GM13976 (cell line): ENCODE measurements around the gene KREMEN1.

ENCODE experiments used
- DNase-seq: peaks from one replicate; pipeline ENCODE4 v3.0.0; 2012; ENCODE audit warnings: low spot score
- in situ Hi-C: fragments of 300-500 bp; cut with MboI; formaldehyde crosslinking; loops from one replicate; pipeline ENCODE4 v1.12.0; 2022; ENCODE audit warnings: low sequenced_read_pairs, mixed read lengths, inconsistent platforms; ENCODE audit not compliant: unreplicated experiment
- TF ChIP-seq, protein P1 (sequence below): IDR thresholded peaks from 2 replicates; pipeline ENCODE4 v1.5.1; 2012; ENCODE audit warnings: borderline replicate concordance, mild to moderate bottlenecking; ENCODE audit not compliant: insufficient read depth; ENCODE audit errors: extremely low read depth, missing control alignments, control extremely low read depth

The KREMEN1 gene

GRCh38 chr22:29069463-29069862 lies 3.4 kb upstream of the KREMEN1 start:
- DNase-seq, result no peak
- TF ChIP-seq, protein P1, sequence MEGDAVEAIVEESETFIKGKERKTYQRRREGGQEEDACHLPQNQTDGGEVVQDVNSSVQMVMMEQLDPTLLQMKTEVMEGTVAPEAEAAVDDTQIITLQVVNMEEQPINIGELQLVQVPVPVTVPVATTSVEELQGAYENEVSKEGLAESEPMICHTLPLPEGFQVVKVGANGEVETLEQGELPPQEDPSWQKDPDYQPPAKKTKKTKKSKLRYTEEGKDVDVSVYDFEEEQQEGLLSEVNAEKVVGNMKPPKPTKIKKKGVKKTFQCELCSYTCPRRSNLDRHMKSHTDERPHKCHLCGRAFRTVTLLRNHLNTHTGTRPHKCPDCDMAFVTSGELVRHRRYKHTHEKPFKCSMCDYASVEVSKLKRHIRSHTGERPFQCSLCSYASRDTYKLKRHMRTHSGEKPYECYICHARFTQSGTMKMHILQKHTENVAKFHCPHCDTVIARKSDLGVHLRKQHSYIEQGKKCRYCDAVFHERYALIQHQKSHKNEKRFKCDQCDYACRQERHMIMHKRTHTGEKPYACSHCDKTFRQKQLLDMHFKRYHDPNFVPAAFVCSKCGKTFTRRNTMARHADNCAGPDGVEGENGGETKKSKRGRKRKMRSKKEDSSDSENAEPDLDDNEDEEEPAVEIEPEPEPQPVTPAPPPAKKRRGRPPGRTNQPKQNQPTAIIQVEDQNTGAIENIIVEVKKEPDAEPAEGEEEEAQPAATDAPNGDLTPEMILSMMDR, result no peak
- in situ Hi-C loops, result no loop called here

DNA sequence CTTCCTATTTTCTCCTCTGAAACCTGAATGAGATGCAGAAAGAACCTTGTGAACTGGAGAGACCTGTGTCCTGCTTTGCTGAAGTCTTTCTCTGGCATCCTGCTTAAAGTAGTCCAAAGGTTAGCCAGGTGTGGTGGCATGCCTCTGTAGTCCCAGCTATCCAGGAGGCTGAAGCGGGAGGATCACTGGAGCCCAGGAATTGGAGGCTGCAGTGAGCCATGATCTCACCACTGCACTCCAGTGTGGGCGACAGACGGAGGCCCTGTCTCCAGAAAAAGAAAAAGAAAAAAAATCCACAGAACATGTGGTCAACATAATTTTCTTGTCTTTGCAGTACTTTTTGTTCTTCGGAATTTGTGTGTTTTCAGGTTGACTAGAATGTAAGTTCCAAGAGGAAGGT lies 2.3 kb upstream of the KREMEN1 start:
- DNase-seq, result no peak
- TF ChIP-seq, protein P1, result no peak
- in situ Hi-C loops, result no loop called here

DNA sequence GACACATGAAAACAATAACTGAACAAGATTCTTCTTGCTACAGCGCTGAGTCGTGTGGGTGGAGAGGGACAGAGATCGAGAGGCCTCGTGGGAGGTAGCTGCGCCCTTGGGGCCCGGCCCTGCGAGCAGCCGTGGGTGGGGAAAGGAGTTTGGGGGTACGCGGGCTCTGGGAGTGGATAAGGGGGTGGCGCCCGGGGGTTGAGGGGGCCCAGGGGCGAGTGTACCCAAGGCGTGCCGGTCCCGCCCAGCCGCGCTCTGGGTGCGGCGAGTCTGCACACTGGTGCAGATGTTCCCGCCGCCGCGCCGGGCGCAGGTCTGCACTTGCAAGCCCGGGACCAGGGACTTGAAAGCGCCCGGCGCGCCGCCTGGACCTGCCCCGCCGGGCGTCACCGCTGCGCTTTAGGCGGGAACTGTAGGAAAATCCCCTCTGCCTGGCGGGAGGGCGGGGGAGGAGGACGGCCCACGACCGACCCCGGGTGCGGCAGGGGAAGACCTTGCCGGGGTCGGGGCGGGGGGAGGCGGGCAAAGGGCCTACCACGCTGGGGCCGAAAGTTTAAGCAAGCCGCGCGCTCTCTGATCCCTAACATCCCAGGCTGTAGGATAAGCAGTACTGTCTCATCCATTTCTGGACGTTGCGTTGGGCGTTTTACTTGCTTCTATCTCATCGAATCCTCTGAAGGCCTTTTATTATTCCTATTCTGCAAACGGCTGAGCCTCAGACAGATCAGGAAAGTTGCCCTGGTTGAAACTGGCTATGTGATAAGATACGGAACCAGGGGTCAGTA lies 1.4 kb upstream of the KREMEN1 start:
- peak; percentile 76 for DNase-seq
- in situ Hi-C loops, result no loop called here
- TF ChIP-seq, protein P1, result no peak

DNA sequence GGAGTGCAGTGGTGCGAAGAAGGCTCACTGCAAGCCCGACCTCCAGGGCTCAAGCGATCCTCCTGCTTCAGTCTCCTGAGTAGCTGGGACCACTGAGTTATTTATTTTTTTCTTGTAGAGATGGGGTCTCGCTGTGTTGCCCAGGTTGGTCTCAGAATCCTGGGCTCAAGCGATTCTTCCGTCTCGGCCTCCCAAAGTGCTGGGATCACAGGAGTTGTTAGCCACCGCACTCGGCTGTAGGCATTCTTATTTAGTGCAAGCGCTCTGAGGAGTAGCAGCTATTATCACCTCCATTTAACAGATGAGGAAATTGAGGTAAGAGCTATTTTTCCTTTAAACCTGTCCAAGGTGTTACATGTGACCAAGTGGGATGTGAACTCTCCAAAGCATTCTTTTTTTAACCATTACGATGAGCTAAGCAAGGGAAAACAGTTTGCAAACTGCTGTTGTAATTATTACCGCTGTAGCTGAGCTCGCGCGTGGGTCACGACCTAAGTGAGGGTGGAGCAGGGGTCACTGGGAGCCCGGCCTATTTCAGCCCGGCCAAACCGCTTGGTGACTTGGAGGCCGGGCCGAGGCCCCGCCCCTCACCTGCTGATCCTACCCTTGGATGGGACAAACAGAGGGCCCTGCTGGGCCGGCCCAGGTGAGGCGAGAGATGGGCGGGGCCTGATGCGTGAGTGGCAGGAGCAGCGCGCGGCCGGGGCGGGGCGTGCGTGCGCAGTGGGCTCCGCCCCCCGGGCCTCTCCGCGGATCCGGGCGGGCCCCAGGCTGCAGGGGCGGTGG lies 449 bp upstream of the KREMEN1 start:
- TF ChIP-seq, protein P1, result no peak
- in situ Hi-C loops, result no loop called here
- DNase-seq, result peak; percentile 97

DNA sequence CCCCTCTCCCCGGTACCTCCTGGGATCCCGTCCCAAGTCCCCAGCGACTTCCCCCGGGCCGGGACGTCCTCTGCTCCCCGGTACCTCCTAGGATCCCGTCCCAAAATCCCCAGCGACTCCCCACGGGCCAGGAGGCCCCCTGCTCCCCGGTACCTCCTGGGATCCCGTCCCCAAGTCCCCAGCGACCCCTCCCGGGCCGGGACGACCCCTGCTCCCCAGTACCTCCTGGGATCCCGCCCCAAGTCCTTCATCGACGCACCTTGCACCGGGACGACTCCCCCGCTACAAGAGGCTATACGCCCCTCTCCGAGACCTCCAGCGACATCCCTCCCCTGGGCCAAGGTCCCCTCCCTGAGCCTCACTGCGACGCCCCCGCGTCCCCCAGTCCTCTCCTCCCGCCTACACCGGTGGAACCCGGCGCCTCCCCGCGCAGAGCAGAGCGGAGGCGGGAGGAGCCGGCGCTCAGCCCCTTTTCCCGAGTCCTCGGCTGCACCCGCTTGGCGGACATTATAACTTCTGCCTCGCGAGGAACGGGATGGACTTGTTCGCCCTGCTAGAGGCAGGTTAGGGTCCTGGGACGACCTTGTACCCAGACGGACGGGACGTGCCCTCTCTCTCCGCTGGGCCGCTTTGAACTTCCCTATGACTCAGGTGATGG lies 912 bp downstream of the KREMEN1 start:
- TF ChIP-seq, protein P1, result no peak
- DNase-seq, result peak; percentile 38
- in situ Hi-C loops, result no loop called here

- TF ChIP-seq, protein P1, result no peak
- in situ Hi-C loops, result no loop called here
Measured at GRCh38 chr22:29074276-29074772, 1.5 kb downstream of the KREMEN1 start.

More at GRCh38 chr22:29074276-29074772, 1.5 kb downstream of the KREMEN1 start:
- DNase-seq, result no peak
